Fibroblast of pulmonary artery (primary cell): ENCODE measurements around the gene ANKRD52.

Experiments
- DNase-seq: peaks from one replicate; pipeline ENCODE4 v3.0.0-alpha.2; 2010; ENCODE audit warnings: low read depth
- H3K4me3 ChIP-seq: replicated peaks from 2 replicates; pipeline ENCODE4 v1.5.1; 2011; ENCODE audit warnings: low read depth, mild to moderate bottlenecking, control low read depth, low read length, moderate library complexity
- TF ChIP-seq, protein P1 (sequence below): IDR thresholded peaks from 2 replicates; pipeline ENCODE4 v1.5.1; 2011; ENCODE audit warnings: mild to moderate bottlenecking, control low read depth, low read length, inconsistent platforms; ENCODE audit errors: missing control alignments

ANKRD52 gene

DNA sequence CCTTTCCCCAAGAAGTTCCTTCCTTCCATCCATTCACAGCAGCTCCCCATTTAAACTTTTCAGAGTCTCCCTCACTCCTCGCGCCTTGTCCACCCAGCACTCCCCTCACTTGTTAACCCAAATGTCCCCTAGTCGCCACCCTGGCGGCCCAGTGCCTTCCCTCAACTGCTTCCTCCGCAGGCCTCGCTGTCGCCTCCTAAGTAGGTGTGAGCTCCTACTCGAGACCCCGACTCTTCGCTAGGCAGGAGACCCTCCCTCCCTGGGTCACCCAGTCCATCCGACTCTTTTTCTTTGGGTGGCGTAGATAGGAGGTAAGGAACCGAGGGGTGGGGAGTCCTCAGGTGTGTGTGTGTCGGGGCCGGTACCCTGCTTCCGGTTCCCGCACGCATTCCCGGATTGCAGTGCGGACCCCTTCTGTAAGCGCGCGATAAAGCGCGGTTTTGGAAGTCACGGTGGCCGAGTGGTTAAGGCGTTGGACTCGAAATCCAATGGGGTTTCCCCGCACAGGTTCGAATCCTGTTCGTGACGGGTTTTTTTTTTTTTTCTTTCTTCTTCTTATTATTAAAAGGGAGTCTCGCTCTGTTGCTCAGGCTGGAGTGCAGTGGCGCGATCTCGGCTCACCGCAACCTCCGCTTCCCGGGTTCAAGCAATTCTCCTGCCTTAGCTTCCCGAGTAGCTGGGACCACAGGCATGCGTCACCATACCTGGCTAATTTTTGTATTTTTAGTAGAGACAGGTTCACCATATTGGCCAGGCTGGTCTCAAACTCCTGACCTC is 68.1 kb downstream of the ANKRD52 start:
- peak; percentile 84 for DNase-seq
- peak overlapping the region; percentile 76 for H3K4me3 ChIP-seq
- TF ChIP-seq, protein P1, sequence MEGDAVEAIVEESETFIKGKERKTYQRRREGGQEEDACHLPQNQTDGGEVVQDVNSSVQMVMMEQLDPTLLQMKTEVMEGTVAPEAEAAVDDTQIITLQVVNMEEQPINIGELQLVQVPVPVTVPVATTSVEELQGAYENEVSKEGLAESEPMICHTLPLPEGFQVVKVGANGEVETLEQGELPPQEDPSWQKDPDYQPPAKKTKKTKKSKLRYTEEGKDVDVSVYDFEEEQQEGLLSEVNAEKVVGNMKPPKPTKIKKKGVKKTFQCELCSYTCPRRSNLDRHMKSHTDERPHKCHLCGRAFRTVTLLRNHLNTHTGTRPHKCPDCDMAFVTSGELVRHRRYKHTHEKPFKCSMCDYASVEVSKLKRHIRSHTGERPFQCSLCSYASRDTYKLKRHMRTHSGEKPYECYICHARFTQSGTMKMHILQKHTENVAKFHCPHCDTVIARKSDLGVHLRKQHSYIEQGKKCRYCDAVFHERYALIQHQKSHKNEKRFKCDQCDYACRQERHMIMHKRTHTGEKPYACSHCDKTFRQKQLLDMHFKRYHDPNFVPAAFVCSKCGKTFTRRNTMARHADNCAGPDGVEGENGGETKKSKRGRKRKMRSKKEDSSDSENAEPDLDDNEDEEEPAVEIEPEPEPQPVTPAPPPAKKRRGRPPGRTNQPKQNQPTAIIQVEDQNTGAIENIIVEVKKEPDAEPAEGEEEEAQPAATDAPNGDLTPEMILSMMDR, result no peak

DNA sequence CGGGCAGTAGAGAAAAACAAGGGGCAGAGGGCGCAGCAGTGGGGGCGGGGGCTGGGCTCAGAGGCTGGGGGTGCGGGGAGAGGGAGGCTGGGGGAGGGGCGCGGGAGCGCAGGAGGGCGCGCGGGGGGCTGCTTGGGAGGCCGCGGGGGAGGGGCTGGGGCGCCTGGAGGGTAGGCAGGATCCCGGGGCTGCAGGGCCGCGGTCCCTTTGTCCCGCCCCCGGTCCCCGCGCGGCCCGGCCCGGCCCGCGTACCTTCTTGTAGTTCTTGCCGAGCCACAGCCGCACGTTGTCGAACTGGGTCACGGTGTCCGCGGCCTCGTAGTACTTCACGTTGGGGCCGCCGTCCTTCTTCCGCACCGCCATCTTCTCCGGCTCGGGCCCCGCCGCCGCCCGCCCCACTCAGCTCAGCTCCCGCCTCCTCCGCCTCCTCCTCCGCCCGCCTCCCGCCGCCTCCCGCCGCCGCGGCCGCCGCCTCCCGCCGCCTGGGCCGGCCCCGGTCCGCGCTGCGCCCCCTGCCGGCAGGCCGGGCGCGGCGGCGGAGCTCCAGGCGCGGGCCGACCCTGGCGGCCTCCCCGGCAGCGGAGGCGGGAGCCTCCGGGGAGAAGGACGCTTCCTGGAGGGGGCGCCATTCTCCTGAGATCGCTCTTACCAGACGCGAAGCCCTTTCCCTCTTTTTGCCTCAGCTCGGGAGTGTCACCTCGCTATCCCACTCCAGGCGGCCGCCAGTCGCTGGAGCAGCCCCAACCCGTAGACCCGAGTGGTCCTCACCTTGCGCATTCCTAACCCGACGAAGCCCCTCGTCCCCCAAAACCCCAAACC is 68.9 kb downstream of the ANKRD52 start, which contains the start of gene SMARCC2:
SMARCC2 (minus strand) TSS at position 385 of the 819 bp plus-strand sequence; CDS start at position 363, 22 bp downstream.
- peak within 1 kb of the TSS; percentile 76 for H3K4me3 ChIP-seq
- TF ChIP-seq, protein P1, result peak; percentile 44
- peak; percentile 87 for DNase-seq

DNA sequence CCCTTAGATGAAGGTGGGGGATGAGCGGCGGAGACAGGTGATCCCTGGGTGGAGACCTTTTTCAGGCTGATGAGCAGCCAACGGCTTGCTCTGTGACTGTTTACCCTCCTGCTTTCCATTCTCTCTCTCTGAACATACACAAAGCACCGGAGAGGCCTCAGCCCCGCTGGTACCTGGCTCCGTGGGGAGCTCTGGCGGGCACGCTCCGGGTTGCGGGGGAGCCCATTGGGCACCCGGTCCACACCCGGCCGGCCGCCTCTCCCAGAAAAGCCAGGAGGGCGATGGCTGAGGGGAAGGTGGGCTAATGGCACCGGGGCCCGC is 69.4 kb downstream of the ANKRD52 start:
- DNase-seq, result no peak
- peak overlapping the region; percentile 69 for H3K4me3 ChIP-seq
- TF ChIP-seq, protein P1, result no peak

DNA sequence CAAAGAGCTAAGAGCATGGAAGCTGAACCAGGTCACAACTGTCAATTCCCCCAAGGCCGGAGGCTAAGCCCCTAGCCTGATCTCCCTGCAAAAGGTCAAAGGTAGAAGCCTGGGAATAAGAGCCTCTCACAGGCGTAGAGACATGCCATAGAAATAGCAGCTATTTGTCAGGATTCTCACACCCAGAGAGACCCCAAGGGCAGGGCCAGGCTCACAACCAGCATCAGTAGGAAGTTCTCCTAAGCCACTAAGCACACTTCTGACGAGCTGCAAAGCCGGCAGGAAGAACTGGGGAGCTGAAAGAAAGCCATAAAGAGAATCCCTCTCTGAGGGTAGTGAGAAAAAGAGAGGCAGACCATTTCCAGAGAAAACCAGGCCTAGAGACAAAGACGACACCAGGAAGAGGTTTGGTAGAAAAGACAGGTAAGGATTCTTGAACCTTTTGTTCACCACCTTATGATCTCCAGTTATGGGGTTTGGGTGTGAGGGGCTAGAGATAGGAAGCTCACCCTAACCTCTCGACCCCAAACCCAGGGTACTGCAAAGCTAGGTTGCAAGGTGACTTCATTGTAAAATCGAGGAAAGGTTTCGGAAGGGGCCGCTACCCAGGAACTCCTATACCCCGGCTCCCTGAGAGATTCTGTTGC is 69.9 kb downstream of the ANKRD52 start:
- TF ChIP-seq, protein P1, result no peak
- peak overlapping the region; percentile 69 for H3K4me3 ChIP-seq
- no peak for DNase-seq
